ACHN (cell line): ENCODE data around the gene MGRN1.

ENCODE experiments used
- DNase-seq: peaks from one replicate; pipeline ENCODE4 v3.0.0-alpha.2; 2015
- in situ Hi-C: cut with HindIII; loops from 2 replicates; pipeline ENCODE4 v1.10.0; 2017; ENCODE audit warnings: low sequenced_read_pairs, low pct_ligation_motif_present, low pct_unique_long_range_greater_than_20kb

Gene MGRN1

GRCh38 chr16:4681471-4682083 lies 57.0 kb downstream of the MGRN1 start:
- no peak for DNase-seq

GRCh38 chr16:4682084-4682591 lies 57.5 kb downstream of the MGRN1 start:
- no peak for DNase-seq

More at GRCh38 chr16:4681471-4682083, 57.0 kb downstream of the MGRN1 start:
- in situ Hi-C loops, result no loop called here

DNA sequence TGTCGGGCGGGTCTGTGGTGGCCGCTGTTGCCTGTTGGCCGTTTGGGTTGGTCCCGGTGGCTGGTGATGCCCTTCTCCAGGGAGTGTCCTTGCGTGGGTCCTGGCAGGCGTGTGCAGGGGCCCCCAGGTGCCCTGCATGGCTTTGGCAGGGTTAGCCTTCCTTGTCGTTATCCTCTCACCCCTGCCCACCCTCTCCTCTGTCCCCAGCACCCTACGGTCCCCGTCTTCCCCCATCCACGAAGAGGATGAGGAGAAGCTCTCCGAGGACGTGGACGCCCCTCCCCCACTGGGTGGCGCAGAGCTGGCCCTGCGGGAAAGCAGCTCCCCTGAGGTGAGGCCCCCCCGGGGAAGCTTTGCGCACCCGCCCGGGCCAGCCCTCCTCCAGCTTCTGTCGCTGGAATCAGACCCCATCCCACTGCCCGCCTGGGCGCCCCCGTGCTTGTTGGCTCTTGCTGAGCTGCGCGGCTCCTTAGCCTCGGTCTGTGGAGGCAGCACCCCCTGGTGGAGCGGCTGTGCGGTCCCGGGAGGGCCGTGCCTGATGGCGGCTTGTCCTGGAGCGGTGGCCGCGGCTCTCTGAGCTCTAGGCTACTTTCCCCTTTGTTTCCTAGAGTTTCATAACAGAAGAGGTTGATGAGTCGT lies 58.1 kb downstream of the MGRN1 start:
- in situ Hi-C loops, result no loop called here
- DNase-seq, result peak; percentile 27

More at GRCh38 chr16:4682084-4682591, 57.5 kb downstream of the MGRN1 start:
- in situ Hi-C loops, result no loop called here

- in situ Hi-C loops, result no loop called here
- no peak for DNase-seq
These were observed 58.8 kb downstream of the MGRN1 start for GRCh38 chr16:4683255-4684057.

DNA sequence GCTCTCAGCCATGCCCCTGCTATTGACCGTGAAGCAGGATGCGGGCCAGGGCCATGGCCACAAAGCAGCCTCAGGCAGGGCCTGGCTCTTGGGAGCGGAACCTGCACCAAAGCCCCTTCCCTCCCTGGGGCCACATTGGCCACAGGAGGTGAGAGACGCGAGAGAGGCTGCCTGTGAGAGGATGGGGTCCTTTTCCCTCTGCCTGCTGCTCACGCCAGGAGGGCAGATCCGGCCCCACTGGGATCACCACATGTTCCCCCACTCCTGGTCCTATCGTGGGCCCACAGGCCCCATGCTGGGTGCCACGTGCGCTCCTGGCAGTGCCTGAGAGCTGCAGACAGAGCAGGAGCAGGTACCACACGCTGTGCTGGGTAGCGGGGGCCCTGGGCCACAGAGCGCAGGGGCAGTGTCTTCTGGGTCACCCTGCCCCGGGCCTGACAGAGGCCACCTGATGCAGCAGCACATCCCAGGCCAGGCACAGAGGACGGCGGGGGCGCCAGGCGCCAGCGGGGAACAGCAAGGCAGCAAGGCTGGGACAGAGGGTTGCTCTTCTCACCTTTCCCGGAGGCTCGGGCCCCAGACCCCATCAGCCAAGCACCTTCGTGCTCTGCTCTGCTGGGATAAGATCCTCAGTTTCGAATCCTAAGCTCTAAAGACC lies 59.6 kb downstream of the MGRN1 start:
- in situ Hi-C loops, result no loop called here
- DNase-seq, result no peak

- no peak for DNase-seq
- in situ Hi-C loops, result no loop called here
These were observed 60.1 kb downstream of the MGRN1 start for GRCh38 chr16:4684763-4685162.

- in situ Hi-C loops, result no loop called here
- no peak for DNase-seq
These were observed 60.7 kb downstream of the MGRN1 start for GRCh38 chr16:4685292-4685691.

DNA sequence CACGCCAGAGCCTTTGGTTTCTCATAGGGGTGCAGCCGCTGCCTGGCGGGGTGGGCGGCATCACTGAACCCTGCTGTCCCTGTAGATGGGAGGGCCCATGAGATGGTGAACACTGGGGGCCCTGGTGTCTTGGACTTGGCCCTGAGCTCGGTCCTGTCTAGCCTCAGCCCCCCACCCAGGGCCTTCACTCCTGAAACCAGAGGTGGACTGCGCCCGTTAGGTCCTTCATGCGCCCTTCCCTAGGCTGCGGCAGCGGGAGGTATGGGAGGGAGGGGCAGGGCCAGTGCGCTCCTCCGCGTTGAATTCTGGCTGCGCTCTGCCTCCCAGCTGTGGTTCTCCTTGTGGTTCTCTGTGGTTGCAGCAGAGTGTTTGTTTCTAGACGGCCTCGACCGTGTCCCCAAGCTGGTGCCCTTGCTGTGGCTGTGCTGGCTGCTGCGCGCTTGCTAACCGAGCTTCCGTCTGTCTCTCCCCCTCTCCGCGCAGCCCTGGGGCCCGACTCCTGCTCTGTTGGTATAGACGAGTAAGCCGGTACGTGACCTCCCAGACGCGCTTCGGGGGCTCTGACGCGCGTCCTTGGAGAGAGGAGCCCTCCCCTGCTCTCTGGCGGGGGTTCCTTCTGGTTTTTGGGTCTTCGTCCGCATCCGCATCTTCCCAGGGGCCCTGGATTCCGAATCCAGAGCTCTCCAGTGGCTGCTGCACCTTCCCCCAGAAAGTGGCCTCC lies 61.3 kb downstream of the MGRN1 start:
- in situ Hi-C loops, result no loop called here
- DNase-seq, result no peak

DNA sequence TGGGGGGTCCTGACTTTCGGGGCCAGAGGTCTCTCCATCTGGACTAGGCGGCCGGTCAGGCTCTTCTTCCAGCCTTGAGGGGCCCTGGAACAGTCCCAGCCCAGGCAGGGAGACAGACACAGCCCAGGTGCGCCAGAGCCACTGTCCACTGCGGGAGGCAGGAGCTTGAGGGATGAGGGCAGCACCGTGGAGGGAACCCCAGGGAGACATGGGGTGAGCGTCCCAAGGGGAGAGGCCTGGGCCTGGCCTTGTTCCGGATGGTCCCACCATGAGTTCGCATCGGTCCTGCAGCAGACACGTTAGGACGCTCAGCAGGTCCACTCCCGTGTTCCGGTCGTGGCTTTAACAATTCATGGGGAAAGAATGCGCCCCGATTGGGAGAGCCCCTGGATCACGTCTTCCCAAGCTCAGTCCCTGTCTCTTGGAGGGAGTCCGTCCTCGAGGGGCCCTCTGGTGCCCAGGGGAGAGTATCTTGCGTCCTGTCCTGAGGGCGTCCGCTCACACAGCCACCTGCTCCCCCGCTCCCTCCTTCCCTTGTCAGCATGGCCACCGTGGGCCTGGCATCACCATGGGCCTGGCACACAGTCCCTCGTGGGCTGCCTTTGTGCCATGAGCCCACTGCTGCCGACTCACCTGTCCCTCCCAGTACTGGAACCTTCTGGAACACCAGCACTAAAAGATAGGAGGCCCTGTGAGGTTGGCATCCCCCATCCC lies 62.0 kb downstream of the MGRN1 start:
- DNase-seq, result no peak
- in situ Hi-C loops, result no loop called here

GRCh38 chr16:4687416-4687815 lies 62.8 kb downstream of the MGRN1 start:
- DNase-seq, result no peak
- in situ Hi-C loops, result no loop called here

GRCh38 chr16:4687946-4688673 lies 63.5 kb downstream of the MGRN1 start:
- no peak for DNase-seq
- in situ Hi-C loops, result no loop called here

- no peak for DNase-seq
- in situ Hi-C loops, result no loop called here
These were observed 64.0 kb downstream of the MGRN1 start for GRCh38 chr16:4688674-4689045.

- in situ Hi-C loops, result no loop called here
- DNase-seq, result no peak
These were observed 64.6 kb downstream of the MGRN1 start for GRCh38 chr16:4689091-4689671.

DNA sequence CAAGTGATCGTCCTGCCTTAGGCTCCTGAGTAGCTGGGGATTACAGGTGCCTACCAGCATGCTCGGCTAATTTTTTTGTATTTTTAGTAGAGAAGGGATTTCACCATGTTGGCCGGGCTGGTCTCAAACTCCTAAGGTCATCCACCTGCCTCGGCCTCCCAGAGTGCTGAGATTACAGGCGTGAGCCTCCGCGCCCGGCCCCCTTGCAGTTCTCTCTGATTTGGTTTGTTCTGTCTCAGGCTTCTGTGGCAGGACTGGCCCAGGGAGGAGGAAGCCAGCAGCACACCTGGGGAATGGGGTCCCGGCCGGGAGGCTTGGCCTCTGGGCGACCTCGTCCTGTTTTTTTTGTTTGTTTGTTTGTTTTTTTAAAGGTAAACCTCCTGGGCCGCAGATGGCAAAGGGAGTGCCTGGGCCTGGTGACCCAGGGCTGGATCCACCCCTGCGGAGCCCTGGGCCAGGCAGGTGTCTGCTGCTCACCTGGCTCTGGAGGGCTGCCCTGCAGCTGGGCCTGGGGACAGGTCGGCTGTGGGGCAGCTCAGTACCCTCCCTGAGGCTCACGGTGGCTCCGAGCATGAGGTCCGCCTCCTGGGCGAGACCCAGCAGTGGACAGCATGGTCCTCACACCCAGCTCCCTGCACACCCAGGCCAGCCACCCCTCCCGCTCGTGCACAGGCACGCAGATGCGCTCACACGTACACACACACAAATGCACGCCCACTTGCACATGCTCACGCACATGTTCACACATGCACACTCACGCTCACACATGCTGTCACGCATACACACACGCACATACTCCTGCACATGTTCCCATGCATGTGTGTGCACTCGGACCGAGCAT lies 65.5 kb downstream of the MGRN1 start:
- DNase-seq, result no peak
- in situ Hi-C loops, result no loop called here

GRCh38 chr16:4690946-4691665 lies 66.5 kb downstream of the MGRN1 start:
- DNase-seq, result no peak
- in situ Hi-C loops, result no loop called here
